HG03135 (cell line): ENCODE results near the gene DLG1.
"Not testable (repeated sequence)": the region's sequence is repeated elsewhere in the genome, so short reads cannot be mapped to it uniquely, and the experiment has no call there.

Source experiments
- ATAC-seq: cut with Tn5 transposase; IDR thresholded peaks from one replicate; pipeline ENCODE4 v1.9.1; 2021; ENCODE audit warnings: mild to moderate bottlenecking, moderate library complexity; ENCODE audit not compliant: unreplicated experiment

Gene DLG1

GRCh38 chr3:197216914-197217313 is 81.5 kb downstream of the DLG1 start:
- ATAC-seq, result no peak

- no peak for ATAC-seq
These were observed 82.1 kb downstream of the DLG1 start for GRCh38 chr3:197216169-197216860.

GRCh38 chr3:197212290-197212689 is 86.1 kb downstream of the DLG1 start:
- ATAC-seq, result no peak

- not testable (repeated sequence) for ATAC-seq
These were observed 86.7 kb downstream of the DLG1 start for GRCh38 chr3:197211698-197212097.

GRCh38 chr3:197209366-197210260 is 88.8 kb downstream of the DLG1 start:
- ATAC-seq, result no peak

GRCh38 chr3:197206913-197207312 is 91.5 kb downstream of the DLG1 start:
- no peak for ATAC-seq

- no peak for ATAC-seq
These were observed 92.7 kb downstream of the DLG1 start for GRCh38 chr3:197205675-197206074.

- ATAC-seq, result no peak
These were observed 93.1 kb downstream of the DLG1 start for GRCh38 chr3:197205265-197205664.

- no peak for ATAC-seq
These were observed 93.7 kb downstream of the DLG1 start for GRCh38 chr3:197204736-197205135.

- no peak for ATAC-seq
These were observed 94.7 kb downstream of the DLG1 start for GRCh38 chr3:197203714-197204146.

- ATAC-seq, result no peak
These were observed 95.7 kb downstream of the DLG1 start for GRCh38 chr3:197202694-197203093.

GRCh38 chr3:197201791-197202452 is 96.5 kb downstream of the DLG1 start:
- no peak for ATAC-seq

- ATAC-seq, result not testable (repeated sequence)
These were observed 97.6 kb downstream of the DLG1 start for GRCh38 chr3:197200856-197201255.

- ATAC-seq, result no peak
These were observed 101.1 kb downstream of the DLG1 start for GRCh38 chr3:197197334-197197733.

- no peak for ATAC-seq
These were observed 102.2 kb downstream of the DLG1 start for GRCh38 chr3:197196192-197196591.

GRCh38 chr3:197195326-197195725 is 103.1 kb downstream of the DLG1 start:
- ATAC-seq, result no peak

GRCh38 chr3:197193759-197194158 is 104.7 kb downstream of the DLG1 start:
- ATAC-seq, result not testable (repeated sequence)

GRCh38 chr3:197191897-197192296 is 106.5 kb downstream of the DLG1 start:
- ATAC-seq, result no peak

GRCh38 chr3:197189623-197190022 is 108.8 kb downstream of the DLG1 start:
- no peak for ATAC-seq

- no peak for ATAC-seq
These were observed 109.4 kb downstream of the DLG1 start for GRCh38 chr3:197188963-197189362.

- ATAC-seq, result no peak
These were observed 111.4 kb downstream of the DLG1 start for GRCh38 chr3:197186887-197187588.
